H9 (cell line): Measurements from ENCODE around the gene DNAJC7. TPM values are rescaled to one million over a fixed set of nuclear protein-coding genes. Genes with fewer than 3 reads are reported as not detected.

Experiments used
- DNase-seq: peaks from one replicate; pipeline ENCODE4 v3.0.0-alpha.2; 2017
- H2AFZ ChIP-seq: one replicate; pipeline ENCODE4 v1.6.1; 2013; ENCODE audit warnings: mild to moderate bottlenecking, low read length, control low read depth, moderate library complexity
- H2AK5ac ChIP-seq: 2 replicates; pipeline ENCODE4 v1.6.1; 2013; ENCODE audit warnings: low read length, control low read depth, mixed read lengths; ENCODE audit not compliant: insufficient read length
- H2BK120ac ChIP-seq: one replicate; pipeline ENCODE4 v1.6.1; 2013; ENCODE audit warnings: low read depth, mild to moderate bottlenecking, low read length, control low read depth, inconsistent platforms; ENCODE audit not compliant: poor library complexity, severe bottlenecking
- H2BK12ac ChIP-seq: 2 replicates; pipeline ENCODE4 v1.6.1; 2013; ENCODE audit warnings: low read length, control low read depth, mixed read lengths, low read depth; ENCODE audit not compliant: insufficient read length
- H2BK15ac ChIP-seq: 2 replicates; pipeline ENCODE4 v1.6.1; 2013; ENCODE audit warnings: low read depth, low read length, control low read depth
- H2BK20ac ChIP-seq: one replicate; pipeline ENCODE4 v1.6.1; 2013; ENCODE audit warnings: low read depth, mild to moderate bottlenecking, low read length, control low read depth, inconsistent platforms; ENCODE audit not compliant: poor library complexity, severe bottlenecking
- H2BK5ac ChIP-seq: 2 replicates; pipeline ENCODE4 v1.6.1; 2013; ENCODE audit warnings: low read length, control low read depth, mixed read lengths; ENCODE audit not compliant: insufficient read length
- H3K14ac ChIP-seq: 2 replicates; pipeline ENCODE4 v1.6.1; 2013; ENCODE audit warnings: low read length, control low read depth; ENCODE audit not compliant: insufficient read depth
- H3K18ac ChIP-seq: 2 replicates; pipeline ENCODE4 v1.6.1; 2013; ENCODE audit warnings: low read depth, mild to moderate bottlenecking, mixed read lengths, low read length, control low read depth; ENCODE audit not compliant: insufficient read length
- H3K23ac ChIP-seq: 2 replicates; pipeline ENCODE4 v1.6.1; 2013; ENCODE audit warnings: low read length, control low read depth, mixed read lengths, low read depth; ENCODE audit not compliant: insufficient read length
- H3K23me2 ChIP-seq: 2 replicates; pipeline ENCODE4 v1.6.1; 2013; ENCODE audit warnings: low read depth, mild to moderate bottlenecking, mixed read lengths, low read length, control low read depth; ENCODE audit not compliant: insufficient read length, poor library complexity, severe bottlenecking
- H3K27ac ChIP-seq: 2 replicates; pipeline ENCODE4 v1.5.1; 2013; ENCODE audit warnings: low read length, control low read depth, mixed read lengths, low read depth; ENCODE audit not compliant: insufficient read length
- H3K27me3 ChIP-seq: 2 replicates; pipeline ENCODE4 v1.6.1; 2013; ENCODE audit warnings: low read length, control low read depth, inconsistent platforms; ENCODE audit not compliant: insufficient read depth
- H3K4ac ChIP-seq: 2 replicates; pipeline ENCODE4 v1.6.1; 2013; ENCODE audit warnings: low read depth, mild to moderate bottlenecking, control low read depth, inconsistent platforms, low read length, moderate library complexity
- H3K4me1 ChIP-seq: 2 replicates; pipeline ENCODE4 v1.6.1; 2013; ENCODE audit warnings: low read length, control low read depth, inconsistent platforms; ENCODE audit not compliant: insufficient read depth
- H3K4me2 ChIP-seq: 2 replicates; pipeline ENCODE4 v1.6.1; 2013; ENCODE audit warnings: low read length, control low read depth, mixed read lengths; ENCODE audit not compliant: insufficient read length, insufficient read depth
- H3K56ac ChIP-seq: 2 replicates; pipeline ENCODE4 v1.6.1; 2013; ENCODE audit warnings: low read depth, mild to moderate bottlenecking, mixed read lengths, low read length, control low read depth; ENCODE audit not compliant: insufficient read length
- H3K79me1 ChIP-seq: 2 replicates; pipeline ENCODE4 v1.6.1; 2013; ENCODE audit warnings: low read depth, mild to moderate bottlenecking, moderate library complexity, low read length, control low read depth, inconsistent platforms; ENCODE audit not compliant: insufficient read depth, poor library complexity, severe bottlenecking
- H3K79me2 ChIP-seq: 2 replicates; pipeline ENCODE4 v1.6.1; 2013; ENCODE audit warnings: low read length, control low read depth, inconsistent platforms; ENCODE audit not compliant: insufficient read depth
- H3K9ac ChIP-seq: 2 replicates; pipeline ENCODE4 v1.6.1; 2013; ENCODE audit warnings: low read length, control low read depth, mixed read lengths; ENCODE audit not compliant: insufficient read length; ENCODE audit errors: extremely low read depth
- H3K9me3 ChIP-seq: one replicate; pipeline ENCODE4 v1.6.1; 2013; ENCODE audit warnings: low read depth, low read length, inconsistent platforms; ENCODE audit not compliant: control insufficient read depth
- H3T11ph ChIP-seq: one replicate; pipeline ENCODE4 v1.6.1; 2013; ENCODE audit warnings: mild to moderate bottlenecking, low read length, control low read depth, inconsistent platforms
- H4K20me1 ChIP-seq: one replicate; pipeline ENCODE4 v1.6.1; 2013; ENCODE audit not compliant: control insufficient read depth, insufficient read length, insufficient read depth
- H4K5ac ChIP-seq: 2 replicates; pipeline ENCODE4 v1.6.1; 2013; ENCODE audit warnings: low read depth, mild to moderate bottlenecking, mixed read lengths, low read length, control low read depth; ENCODE audit not compliant: insufficient read length
- H4K8ac ChIP-seq: replicated peaks from 2 replicates; pipeline ENCODE4 v1.6.1; 2013; ENCODE audit warnings: low read length, control low read depth, mixed read lengths, low read depth; ENCODE audit not compliant: insufficient read length
- H4K91ac ChIP-seq: 2 replicates; pipeline ENCODE4 v1.6.1; 2013; ENCODE audit warnings: low read depth, mild to moderate bottlenecking, moderate library complexity, mixed read lengths, low read length, control low read depth; ENCODE audit not compliant: insufficient read length
- H3K27ac Mint-ChIP-seq, 3 experiments: 2 replicates in 2 of 3; 3 replicates in 1 of 3; pipeline ENCODE4 v1.8.0; 2020 to 2021; ENCODE audit warnings: mixed read lengths in 3 of 3, mild to moderate bottlenecking in 1 of 3, moderate library complexity in 1 of 3
- H3K27me3 Mint-ChIP-seq: 2 replicates; pipeline ENCODE4 v1.8.0; 2021; ENCODE audit warnings: low read depth, mild to moderate bottlenecking, moderate library complexity, mixed read lengths
- H3K36me3 Mint-ChIP-seq, 3 experiments: 2 replicates in 2 of 3; 3 replicates in 1 of 3; pipeline ENCODE4 v1.8.0; 2020 to 2021; ENCODE audit warnings: low read depth in 3 of 3, mixed read lengths in 3 of 3; ENCODE audit not compliant: insufficient read depth in 1 of 3
- H3K4me1 Mint-ChIP-seq, 2 experiments: 2 replicates each; pipeline ENCODE4 v1.8.0; 2020; ENCODE audit warnings: mixed read lengths in 2 of 2
- H3K4me3 Mint-ChIP-seq, 2 experiments: 2 replicates in 1 of 2; 3 replicates in 1 of 2; pipeline ENCODE4 v1.8.0; 2020 to 2021; ENCODE audit warnings: mild to moderate bottlenecking in 2 of 2, mixed read lengths in 2 of 2, moderate library complexity in 1 of 2
- H3K9me3 Mint-ChIP-seq, 2 experiments: 2 replicates in 1 of 2; 3 replicates in 1 of 2; pipeline ENCODE4 v1.8.0; 2020; ENCODE audit warnings: mild to moderate bottlenecking in 2 of 2, mixed read lengths in 2 of 2, moderate library complexity in 1 of 2
- CTCF ChIP-seq: fragments of 200-600 bp; sonication (generic); conservative IDR thresholded peaks from 3 replicates; pipeline ENCODE4 v1.8.0; 2021; ENCODE audit warnings: antibody characterized with exemption, mild to moderate bottlenecking
- WGBS: extraction: QIAGEN DNeasy Blood & Tissue Kit; methylation state at CpG from one replicate; pipeline ENCODE4 v1.1.7; 2013; ENCODE audit warnings: missing lambda C conversion rate, low lambda C conversion rate, mixed read lengths; ENCODE audit not compliant: insufficient read length; ENCODE audit errors: extremely low coverage; 5-methylcytosine and 5-hydroxymethylcytosine counted together
- total RNA-seq: library from RNA; stranded (reverse); gene quantifications from 2 replicates; pipeline ENCODE4 v1.2.1, GENCODE V29; 2021

DNAJC7 gene
- total RNA-seq, 1 experiment from 2014 or later = 141 TPM

GRCh38 chr17:42051645-42052044 lies 34.4 kb upstream of the DNAJC7 start:
- Mint-ChIP-seq H3K4me3 (peak overlapping the region; percentile 22 to 86), H3K9me3 (no peaks in the 10 kb centered on the region), H3K27ac (no peak overlapping the region), H3K27me3 (peaks cover 33% of the 10 kb centered on the region), H3K4me1 (peaks cover 49 to 61% of the 10 kb centered on the region in 2 experiments), H3K36me3 (no peaks in the 10 kb centered on the region; a peak in 1 of 7 replicates)
- Histone ChIP-seq H4K20me1 (no peaks in the 10 kb centered on the region), H3K56ac (no peak overlapping the region), H3K18ac (no peak overlapping the region), H3K9me3 (no peaks in the 10 kb centered on the region), H3K23me2 (peaks cover 9% of the 10 kb centered on the region), H3K27ac (no peak overlapping the region), H2BK5ac (no peak overlapping the region), H4K5ac (no peak overlapping the region), H2BK12ac (no peak overlapping the region), H2BK15ac (no peak overlapping the region), H2AK5ac (no peak overlapping the region), H3T11ph (no peak overlapping the region), H3K4me2 (no peak overlapping the region), H4K91ac (no peak overlapping the region), H3K4me1 (peaks cover 9% of the 10 kb centered on the region; the same call in 1 of the 2 replicates), H3K27me3 (no peaks in the 10 kb centered on the region), H3K23ac (no peak overlapping the region), H2BK120ac (no peak overlapping the region), H3K79me1 (no peaks in the 10 kb centered on the region), H4K8ac (no peak overlapping the region), H3K9ac (no peak overlapping the region), H3K79me2 (no peaks in the 10 kb centered on the region), H2AFZ (no peak overlapping the region), H3K14ac (no peak overlapping the region), H3K4ac (no peak overlapping the region), H2BK20ac (no peak overlapping the region)
- no CpG with 5 or more reads among the region's 7 CpGs for WGBS
- peak; percentile 36 for DNase-seq
- no peak for TF ChIP-seq CTCF
